ENCODE data around the gene ATG2B. TPM values are rescaled to one million over a fixed set of nuclear protein-coding genes. Genes with fewer than 3 reads are reported as not detected.
"Not testable (repeated sequence)": the region's sequence is repeated elsewhere in the genome, so short reads cannot be mapped to it uniquely, and the experiment has no call there.

Gene ATG2B
- total RNA-seq, 3 donors from 2014 or later (not counting 1 experiment from before 2014, with no cell fraction given), result 34.8 to 45.6 (median 35.8) TPM

DNA sequence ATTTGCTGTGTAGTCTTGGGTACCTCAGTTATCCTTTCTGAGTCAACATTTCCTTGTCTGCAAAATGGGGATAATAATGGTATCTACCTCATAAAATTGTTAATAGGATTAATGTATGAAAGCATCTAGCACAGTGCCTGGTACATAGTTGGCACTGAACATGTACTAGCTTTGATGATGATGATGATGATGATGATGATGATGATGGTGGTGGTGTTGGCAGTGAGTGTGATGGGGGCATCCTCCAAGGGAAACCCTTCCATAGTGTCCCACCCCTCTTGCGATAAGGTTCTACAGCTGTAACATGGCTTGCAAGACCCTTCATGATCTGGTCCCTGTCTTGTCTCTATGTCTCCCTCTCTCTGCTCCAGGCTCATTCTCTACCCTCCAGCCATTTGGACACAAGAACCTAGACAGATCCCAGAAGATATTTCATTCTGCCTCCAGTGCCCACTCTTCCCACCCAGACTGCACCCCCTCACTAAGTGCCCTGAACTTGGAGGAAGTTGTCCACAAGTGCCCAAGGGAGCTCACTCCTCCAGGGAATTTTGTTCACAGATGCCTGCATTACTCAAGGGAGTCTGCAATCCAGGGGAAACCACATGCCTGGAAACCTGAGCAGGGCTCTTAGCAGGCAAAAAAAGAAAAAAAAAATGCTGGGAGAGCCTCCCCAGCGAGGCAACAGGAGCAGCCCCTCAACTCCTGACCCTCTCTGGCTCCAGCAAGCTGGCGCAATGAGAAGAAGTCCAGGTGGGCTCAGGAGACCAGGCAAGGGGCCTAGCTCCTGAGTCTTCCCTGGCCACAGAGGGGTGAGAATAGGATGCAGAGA, 117.2 kb downstream of the ATG2B start:
- no peaks in the 10 kb centered on the region for H3K4me1 ChIP-seq (ENCODE audit: control insufficient read depth, insufficient read depth, low read length)
- Mint-ChIP-seq H3K9me3 (no peaks in the 10 kb centered on the region), H3K36me3 (no peaks in the 10 kb centered on the region), H3K27ac (no peak overlapping the region), H3K27me3 (ENCODE audit: low read depth in 2 of 2) (peaks cover 14 to 50% of the 10 kb centered on the region in 2 donors), H3K4me1 (no peaks in the 10 kb centered on the region), H3K4me3 (no peak overlapping the region)
- ATAC-seq (no peak), DNase-seq (no peak)
- H3K36me3 ChIP-seq (ENCODE audit: control insufficient read depth, insufficient read depth, low read length), result no peaks in the 10 kb centered on the region
- no peaks in the 10 kb centered on the region for H3K27me3 ChIP-seq (ENCODE audit: control insufficient read depth, insufficient read depth, low read length)
- no peak overlapping the region for H3K4me3 ChIP-seq (ENCODE audit: low read length)
- 89% methylated on average over 3 of the region's 3 CpGs for WGBS (ENCODE audit: insufficient coverage)
- TF ChIP-seq, protein P1, sequence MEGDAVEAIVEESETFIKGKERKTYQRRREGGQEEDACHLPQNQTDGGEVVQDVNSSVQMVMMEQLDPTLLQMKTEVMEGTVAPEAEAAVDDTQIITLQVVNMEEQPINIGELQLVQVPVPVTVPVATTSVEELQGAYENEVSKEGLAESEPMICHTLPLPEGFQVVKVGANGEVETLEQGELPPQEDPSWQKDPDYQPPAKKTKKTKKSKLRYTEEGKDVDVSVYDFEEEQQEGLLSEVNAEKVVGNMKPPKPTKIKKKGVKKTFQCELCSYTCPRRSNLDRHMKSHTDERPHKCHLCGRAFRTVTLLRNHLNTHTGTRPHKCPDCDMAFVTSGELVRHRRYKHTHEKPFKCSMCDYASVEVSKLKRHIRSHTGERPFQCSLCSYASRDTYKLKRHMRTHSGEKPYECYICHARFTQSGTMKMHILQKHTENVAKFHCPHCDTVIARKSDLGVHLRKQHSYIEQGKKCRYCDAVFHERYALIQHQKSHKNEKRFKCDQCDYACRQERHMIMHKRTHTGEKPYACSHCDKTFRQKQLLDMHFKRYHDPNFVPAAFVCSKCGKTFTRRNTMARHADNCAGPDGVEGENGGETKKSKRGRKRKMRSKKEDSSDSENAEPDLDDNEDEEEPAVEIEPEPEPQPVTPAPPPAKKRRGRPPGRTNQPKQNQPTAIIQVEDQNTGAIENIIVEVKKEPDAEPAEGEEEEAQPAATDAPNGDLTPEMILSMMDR (IDR thresholded peaks at IDR 0.05), result no peak
- H3K27ac ChIP-seq (ENCODE audit: low read length), result no peak overlapping the region
- H3K9me3 ChIP-seq (ENCODE audit: control insufficient read depth, insufficient read depth, low read length), result no peaks in the 10 kb centered on the region
- intact Hi-C loops (cut with micrococcal nuclease), result no loop called here

DNA sequence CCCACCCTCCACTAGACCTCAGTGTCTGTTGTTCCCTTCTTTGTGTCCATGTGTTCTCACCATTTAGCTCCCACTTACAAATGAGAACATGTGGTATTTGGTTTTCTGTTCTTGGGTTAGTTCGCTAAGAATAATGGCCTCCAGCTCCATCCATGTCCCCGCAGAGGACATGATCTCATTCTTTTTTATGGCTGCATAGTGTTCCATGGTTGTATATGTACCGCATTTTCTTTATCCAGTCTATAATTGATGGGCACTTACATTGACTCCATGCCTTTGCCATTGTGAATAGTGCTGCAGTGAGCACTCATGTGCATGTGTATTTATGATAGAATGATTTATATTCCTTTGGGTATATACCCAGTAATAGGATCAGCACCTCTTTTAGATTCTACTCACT, 118.1 kb downstream of the ATG2B start:
- H3K4me1 Mint-ChIP-seq; H3K36me3 Mint-ChIP-seq; ATAC-seq; H3K27ac Mint-ChIP-seq; H3K9me3 Mint-ChIP-seq; H3K4me3 ChIP-seq (ENCODE audit: low read length); H3K36me3 ChIP-seq (ENCODE audit: control insufficient read depth, insufficient read depth, low read length); H3K4me3 Mint-ChIP-seq; H3K27me3 ChIP-seq (ENCODE audit: control insufficient read depth, insufficient read depth, low read length); H3K27ac ChIP-seq (ENCODE audit: low read length); H3K9me3 ChIP-seq (ENCODE audit: control insufficient read depth, insufficient read depth, low read length); H3K4me1 ChIP-seq (ENCODE audit: control insufficient read depth, insufficient read depth, low read length); DNase-seq; intact Hi-C loops (cut with micrococcal nuclease): not testable (repeated sequence)
- WGBS (ENCODE audit: insufficient coverage), result 89% methylated on average over 3 of the region's 3 CpGs
- H3K27me3 Mint-ChIP-seq (ENCODE audit: low read depth in 2 of 2), result peaks cover 14 to 42% of the 10 kb centered on the region in 2 donors

DNA sequence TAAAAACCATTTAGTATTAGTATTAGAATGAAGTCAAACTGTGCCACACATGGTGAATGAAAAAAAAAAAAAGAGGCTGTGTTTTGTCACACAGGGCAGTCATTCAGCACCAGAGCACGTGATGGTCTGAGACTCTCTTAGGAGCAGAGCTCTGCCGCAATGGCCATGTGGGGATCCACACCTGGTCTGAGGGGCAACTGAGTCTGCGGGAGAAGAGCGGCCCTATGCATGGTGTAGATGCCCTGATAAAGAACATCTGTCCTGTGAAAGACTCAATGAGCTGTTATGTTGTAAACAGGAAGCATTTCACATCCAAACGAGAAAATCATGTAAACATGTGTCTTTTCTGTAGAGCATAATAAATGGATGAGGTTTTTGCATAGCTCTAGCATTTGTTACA, 119.4 kb downstream of the ATG2B start:
- Histone ChIP-seq H3K4me3 (ENCODE audit: low read length) (no peak overlapping the region), H3K4me1 (ENCODE audit: control insufficient read depth, insufficient read depth, low read length) (no peaks in the 10 kb centered on the region), H3K36me3 (ENCODE audit: control insufficient read depth, insufficient read depth, low read length) (no peaks in the 10 kb centered on the region), H3K27me3 (ENCODE audit: control insufficient read depth, insufficient read depth, low read length) (no peaks in the 10 kb centered on the region), H3K9me3 (ENCODE audit: control insufficient read depth, insufficient read depth, low read length) (no peaks in the 10 kb centered on the region), H3K27ac (ENCODE audit: low read length) (no peak overlapping the region)
- Mint-ChIP-seq H3K36me3 (no peaks in the 10 kb centered on the region), H3K9me3 (no peaks in the 10 kb centered on the region), H3K4me3 (no peak overlapping the region), H3K27me3 (ENCODE audit: low read depth in 2 of 2) (peaks cover 10 to 29% of the 10 kb centered on the region in 2 donors), H3K27ac (no peak overlapping the region), H3K4me1 (no peaks in the 10 kb centered on the region)
- no peak for DNase-seq
- TF ChIP-seq, protein P1 (IDR thresholded peaks at IDR 0.05), result no peak
- intact Hi-C loops (cut with micrococcal nuclease), result no loop called here
- 70% methylated on average over 5 of the region's 5 CpGs for WGBS (ENCODE audit: insufficient coverage)
- ATAC-seq, result no peak

DNA sequence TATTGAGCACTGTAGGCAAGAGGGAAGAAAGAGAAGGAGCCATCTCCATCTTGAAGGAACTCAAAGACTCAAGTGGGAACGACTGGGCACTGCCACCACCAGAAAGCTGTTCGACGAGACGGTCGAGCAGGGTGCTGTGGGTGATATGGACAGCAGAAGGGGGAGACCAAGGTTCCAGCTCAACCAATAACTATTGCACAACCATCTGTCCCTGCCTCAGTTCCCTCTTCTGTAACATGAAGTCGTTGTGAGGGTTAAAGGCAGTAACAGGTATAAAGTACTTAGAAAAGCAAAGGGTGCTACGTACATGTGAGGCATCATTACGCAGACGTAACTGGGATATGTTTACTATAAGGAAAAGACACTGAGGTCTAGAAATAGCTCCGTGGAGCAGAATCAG, 121.0 kb downstream of the ATG2B start:
- Histone ChIP-seq H3K36me3 (ENCODE audit: control insufficient read depth, insufficient read depth, low read length) (no peaks in the 10 kb centered on the region), H3K4me3 (ENCODE audit: low read length) (no peak overlapping the region), H3K9me3 (ENCODE audit: control insufficient read depth, insufficient read depth, low read length) (no peaks in the 10 kb centered on the region), H3K27me3 (ENCODE audit: control insufficient read depth, insufficient read depth, low read length) (no peaks in the 10 kb centered on the region), H3K27ac (ENCODE audit: low read length) (no peak overlapping the region), H3K4me1 (ENCODE audit: control insufficient read depth, insufficient read depth, low read length) (no peaks in the 10 kb centered on the region)
- Mint-ChIP-seq H3K27ac (no peak overlapping the region), H3K4me1 (no peaks in the 10 kb centered on the region), H3K4me3 (no peak overlapping the region), H3K9me3 (no peaks in the 10 kb centered on the region), H3K36me3 (no peaks in the 10 kb centered on the region), H3K27me3 (ENCODE audit: low read depth in 2 of 2) (peaks cover 5 to 14% of the 10 kb centered on the region in 2 donors)
- intact Hi-C loops (cut with micrococcal nuclease), result no loop called here
- no peak for ATAC-seq
- DNase-seq, result no peak
- 91% methylated on average over 10 of the region's 10 CpGs for WGBS (ENCODE audit: insufficient coverage)
- TF ChIP-seq, protein P1 (IDR thresholded peaks at IDR 0.05), result no peak

All from natural killer cell (primary cell).